WTC11 (cell line): Measurements from ENCODE around the gene BLM.

Experiments
- ARID4B ChIP-seq: sonication (generic); formaldehyde crosslinking; IDR thresholded peaks from 2 replicates; pipeline ENCODE4 v1.8.0; 2023; ENCODE audit warnings: missing genetic modification reagents, mild to moderate bottlenecking, borderline replicate concordance
- CREB1 ChIP-seq: sonication (generic); formaldehyde crosslinking; IDR thresholded peaks from 2 replicates; pipeline ENCODE4 v1.8.0; 2023; ENCODE audit warnings: mild to moderate bottlenecking, missing genetic modification reagents
- CREM ChIP-seq: sonication (generic); formaldehyde crosslinking; IDR thresholded peaks from 2 replicates; pipeline ENCODE4 v1.8.1; 2022; ENCODE audit warnings: mild to moderate bottlenecking, missing genetic modification reagents, moderate library complexity
- TCF7 ChIP-seq: sonication (generic); formaldehyde crosslinking; IDR thresholded peaks from 2 replicates; pipeline ENCODE4 v1.8.0; 2022; ENCODE audit warnings: mild to moderate bottlenecking, low read depth, missing genetic modification reagents, moderate library complexity
- TF ChIP-seq, protein P1 (sequence below): fragments of 200-600 bp; IDR thresholded peaks from 2 replicates; pipeline ENCODE4 v1.8.0; 2022; ENCODE audit warnings: antibody characterized with exemption
- TF ChIP-seq, protein P2 (sequence below): sonication (generic); formaldehyde crosslinking; IDR thresholded peaks from 2 replicates; pipeline ENCODE4 v1.8.1; 2022; ENCODE audit warnings: mild to moderate bottlenecking, missing genetic modification reagents, moderate library complexity, borderline replicate concordance
- TF ChIP-seq, protein P3 (sequence below): sonication (generic); formaldehyde crosslinking; IDR thresholded peaks from 2 replicates; pipeline ENCODE4 v1.8.0; 2022; ENCODE audit warnings: mild to moderate bottlenecking, missing genetic modification reagents

GRCh38 chr15:90761629-90762028 lies 44.5 kb downstream of the BLM start:
- TF ChIP-seq, protein P1, sequence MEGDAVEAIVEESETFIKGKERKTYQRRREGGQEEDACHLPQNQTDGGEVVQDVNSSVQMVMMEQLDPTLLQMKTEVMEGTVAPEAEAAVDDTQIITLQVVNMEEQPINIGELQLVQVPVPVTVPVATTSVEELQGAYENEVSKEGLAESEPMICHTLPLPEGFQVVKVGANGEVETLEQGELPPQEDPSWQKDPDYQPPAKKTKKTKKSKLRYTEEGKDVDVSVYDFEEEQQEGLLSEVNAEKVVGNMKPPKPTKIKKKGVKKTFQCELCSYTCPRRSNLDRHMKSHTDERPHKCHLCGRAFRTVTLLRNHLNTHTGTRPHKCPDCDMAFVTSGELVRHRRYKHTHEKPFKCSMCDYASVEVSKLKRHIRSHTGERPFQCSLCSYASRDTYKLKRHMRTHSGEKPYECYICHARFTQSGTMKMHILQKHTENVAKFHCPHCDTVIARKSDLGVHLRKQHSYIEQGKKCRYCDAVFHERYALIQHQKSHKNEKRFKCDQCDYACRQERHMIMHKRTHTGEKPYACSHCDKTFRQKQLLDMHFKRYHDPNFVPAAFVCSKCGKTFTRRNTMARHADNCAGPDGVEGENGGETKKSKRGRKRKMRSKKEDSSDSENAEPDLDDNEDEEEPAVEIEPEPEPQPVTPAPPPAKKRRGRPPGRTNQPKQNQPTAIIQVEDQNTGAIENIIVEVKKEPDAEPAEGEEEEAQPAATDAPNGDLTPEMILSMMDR, result no peak
- TF ChIP-seq CREB1 (CRISPR knock-in tag), result no peak
- TF ChIP-seq, protein P2, sequence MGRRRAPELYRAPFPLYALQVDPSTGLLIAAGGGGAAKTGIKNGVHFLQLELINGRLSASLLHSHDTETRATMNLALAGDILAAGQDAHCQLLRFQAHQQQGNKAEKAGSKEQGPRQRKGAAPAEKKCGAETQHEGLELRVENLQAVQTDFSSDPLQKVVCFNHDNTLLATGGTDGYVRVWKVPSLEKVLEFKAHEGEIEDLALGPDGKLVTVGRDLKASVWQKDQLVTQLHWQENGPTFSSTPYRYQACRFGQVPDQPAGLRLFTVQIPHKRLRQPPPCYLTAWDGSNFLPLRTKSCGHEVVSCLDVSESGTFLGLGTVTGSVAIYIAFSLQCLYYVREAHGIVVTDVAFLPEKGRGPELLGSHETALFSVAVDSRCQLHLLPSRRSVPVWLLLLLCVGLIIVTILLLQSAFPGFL (CRISPR knock-in tag), result no peak
- TF ChIP-seq TCF7 (CRISPR knock-in tag), result no peak
- TF ChIP-seq, protein P3, sequence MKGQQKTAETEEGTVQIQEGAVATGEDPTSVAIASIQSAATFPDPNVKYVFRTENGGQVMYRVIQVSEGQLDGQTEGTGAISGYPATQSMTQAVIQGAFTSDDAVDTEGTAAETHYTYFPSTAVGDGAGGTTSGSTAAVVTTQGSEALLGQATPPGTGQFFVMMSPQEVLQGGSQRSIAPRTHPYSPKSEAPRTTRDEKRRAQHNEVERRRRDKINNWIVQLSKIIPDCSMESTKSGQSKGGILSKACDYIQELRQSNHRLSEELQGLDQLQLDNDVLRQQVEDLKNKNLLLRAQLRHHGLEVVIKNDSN (CRISPR knock-in tag), result no peak
- no peak for TF ChIP-seq ARID4B (CRISPR knock-in tag)
- TF ChIP-seq CREM (CRISPR knock-in tag), result no peak
